GF-D8 (cell line): ENCODE data around the gene NDUFS6.
"Not testable (repeated sequence)": the region's sequence is repeated elsewhere in the genome, so short reads cannot be mapped to it uniquely, and the experiment has no call there.

ENCODE experiments used
- DNase-seq: peaks from one replicate; lab custom pipeline; 2025; lab: John Stamatoyannopoulos, UW

Gene NDUFS6

GRCh38 chr5:1834022-1834551, 32.9 kb downstream of the NDUFS6 start:
- no peak for DNase-seq

GRCh38 chr5:1834721-1835429, 33.7 kb downstream of the NDUFS6 start:
- DNase-seq: no peak

GRCh38 chr5:1835431-1835830, 34.2 kb downstream of the NDUFS6 start:
- no peak for DNase-seq

- no peak for DNase-seq
These were observed 35.1 kb downstream of the NDUFS6 start for GRCh38 chr5:1836176-1836890.

GRCh38 chr5:1836891-1837880, 36.0 kb downstream of the NDUFS6 start:
- no peak for DNase-seq

- DNase-seq: no peak
These were observed 36.8 kb downstream of the NDUFS6 start for GRCh38 chr5:1838013-1838412.

GRCh38 chr5:1840071-1840547, 38.9 kb downstream of the NDUFS6 start:
- DNase-seq: no peak

GRCh38 chr5:1840741-1841521, 39.7 kb downstream of the NDUFS6 start:
- no peak for DNase-seq

GRCh38 chr5:1842004-1842819, 41.0 kb downstream of the NDUFS6 start:
- no peak for DNase-seq

- not testable (repeated sequence) for DNase-seq
These were observed 42.6 kb downstream of the NDUFS6 start for GRCh38 chr5:1843761-1844160.

GRCh38 chr5:1844708-1845436, 43.7 kb downstream of the NDUFS6 start:
- no peak for DNase-seq

- DNase-seq: no peak
These were observed 44.5 kb downstream of the NDUFS6 start for GRCh38 chr5:1845696-1846095.

GRCh38 chr5:1846583-1846982, 45.4 kb downstream of the NDUFS6 start:
- DNase-seq: no peak

GRCh38 chr5:1847056-1847455, 45.8 kb downstream of the NDUFS6 start:
- no peak for DNase-seq

- DNase-seq: no peak
These were observed 46.4 kb downstream of the NDUFS6 start for GRCh38 chr5:1847611-1848010.

- DNase-seq: no peak
These were observed 49.3 kb downstream of the NDUFS6 start for GRCh38 chr5:1850324-1851154.

- no peak for DNase-seq
These were observed 50.2 kb downstream of the NDUFS6 start for GRCh38 chr5:1851290-1851934.

- DNase-seq: no peak
These were observed 51.2 kb downstream of the NDUFS6 start for GRCh38 chr5:1852324-1852947.
